SK-N-SH treated with all-trans-retinoic acid at 6 μM for 48 hours (cell line): ENCODE data around the gene PLA2R1.

ENCODE experiments used
- ATAC-seq: fragments of 200-7000 bp; cut with Tn5 transposase; 3 replicates; pipeline ENCODE4 v1.9.1; 2020; ENCODE audit warnings: mild to moderate bottlenecking, moderate library complexity
- BACH2 ChIP-seq: fragments of 250-450 bp; sonication (Bioruptor Pico); IDR thresholded peaks from 2 replicates; pipeline ENCODE4 v1.9.0; 2021; ENCODE audit warnings: mild to moderate bottlenecking, borderline replicate concordance
- CREB5 ChIP-seq: fragments of 250-450 bp; sonication (Bioruptor Pico); IDR thresholded peaks from 2 replicates; pipeline ENCODE4 v1.5.1; 2020; ENCODE audit warnings: low read depth, mild to moderate bottlenecking, moderate library complexity
- CSDC2 ChIP-seq: fragments of 250-450 bp; sonication (Bioruptor Pico); IDR thresholded peaks from 2 replicates; pipeline ENCODE4 v1.5.0; 2020; ENCODE audit warnings: mild to moderate bottlenecking, moderate library complexity
- ESRRG ChIP-seq: fragments of 250-450 bp; sonication (Bioruptor Pico); IDR thresholded peaks from 2 replicates; pipeline ENCODE4 v1.6.1; 2021; ENCODE audit warnings: mild to moderate bottlenecking
- GLIS3 ChIP-seq: fragments of 250-450 bp; sonication (Bioruptor Pico); IDR thresholded peaks from 2 replicates; pipeline ENCODE4 v1.5.0; 2020; ENCODE audit warnings: mild to moderate bottlenecking, moderate library complexity
- ISL1 ChIP-seq: fragments of 250-450 bp; sonication (Bioruptor Pico); IDR thresholded peaks from 2 replicates; pipeline ENCODE4 v2.1.2; 2022; ENCODE audit warnings: mild to moderate bottlenecking, moderate library complexity
- OSR1 ChIP-seq: fragments of 250-450 bp; sonication (Bioruptor Pico); IDR thresholded peaks from 2 replicates; pipeline ENCODE4 v1.8.0; 2022; ENCODE audit warnings: moderate library complexity, mild to moderate bottlenecking, inconsistent platforms
- PATZ1 ChIP-seq: fragments of 250-450 bp; sonication (Bioruptor Pico); IDR thresholded peaks from 2 replicates; pipeline ENCODE4 v1.8.0; 2020; ENCODE audit warnings: mild to moderate bottlenecking, moderate library complexity, borderline replicate concordance
- POU6F1 ChIP-seq: fragments of 250-450 bp; sonication (Bioruptor Pico); IDR thresholded peaks from 2 replicates; pipeline ENCODE4 v1.8.0; 2021; ENCODE audit warnings: low read depth, mild to moderate bottlenecking, moderate library complexity, borderline replicate concordance
- PPARA ChIP-seq: fragments of 250-450 bp; sonication (Bioruptor Pico); IDR thresholded peaks from 2 replicates; pipeline ENCODE4 v1.5.0; 2020; ENCODE audit warnings: mild to moderate bottlenecking, borderline replicate concordance
- RARB ChIP-seq: fragments of 250-450 bp; sonication (Bioruptor Pico); IDR thresholded peaks from 2 replicates; pipeline ENCODE4 v1.8.0; 2021; ENCODE audit warnings: mild to moderate bottlenecking, moderate library complexity
- SNAI2 ChIP-seq: fragments of 250-450 bp; sonication (Bioruptor Pico); IDR thresholded peaks from 2 replicates; pipeline ENCODE4 v1.5.0; 2020; ENCODE audit warnings: mild to moderate bottlenecking, moderate library complexity
- TCF4 ChIP-seq: fragments of 250-450 bp; sonication (Bioruptor Pico); IDR thresholded peaks from 2 replicates; pipeline ENCODE4 v1.8.0; 2021; ENCODE audit warnings: mild to moderate bottlenecking, moderate library complexity, borderline replicate concordance
- TOX ChIP-seq: fragments of 250-450 bp; sonication (Bioruptor Pico); IDR thresholded peaks from 2 replicates; pipeline ENCODE4 v1.8.0; 2021; ENCODE audit warnings: mild to moderate bottlenecking, moderate library complexity, borderline replicate concordance
- ZC3H10 ChIP-seq: fragments of 250-450 bp; sonication (Bioruptor Pico); IDR thresholded peaks from 2 replicates; pipeline ENCODE4 v1.5.1; 2021; ENCODE audit warnings: mild to moderate bottlenecking, moderate library complexity
- ZFP3 ChIP-seq: fragments of 250-450 bp; sonication (Bioruptor Pico); IDR thresholded peaks from 2 replicates; pipeline ENCODE4 v1.5.0; 2020; ENCODE audit warnings: mild to moderate bottlenecking, moderate library complexity
- ZFP30 ChIP-seq: fragments of 450-650 bp; formaldehyde crosslinking; IDR thresholded peaks from 2 replicates; pipeline ENCODE4 v1.5.0; 2022; ENCODE audit warnings: mild to moderate bottlenecking, moderate library complexity
- ZNF565 ChIP-seq: fragments of 450-650 bp; formaldehyde crosslinking; conservative IDR thresholded peaks from 2 replicates; pipeline ENCODE4 v1.5.0; 2020; ENCODE audit warnings: low read depth, mild to moderate bottlenecking, moderate library complexity
- ZNF70 ChIP-seq: fragments of 450-650 bp; formaldehyde crosslinking; IDR thresholded peaks from 2 replicates; pipeline ENCODE4 v1.5.0; 2020; ENCODE audit warnings: mild to moderate bottlenecking, moderate library complexity
- ZNF8 ChIP-seq: fragments of 450-650 bp; formaldehyde crosslinking; IDR thresholded peaks from 2 replicates; pipeline ENCODE4 v1.5.0; 2020; ENCODE audit warnings: mild to moderate bottlenecking, moderate library complexity
- TF ChIP-seq, protein P1 (sequence below): fragments of 250-450 bp; sonication (Bioruptor Pico); IDR thresholded peaks from 2 replicates; pipeline ENCODE4 v1.5.1; 2021; ENCODE audit warnings: mild to moderate bottlenecking, moderate library complexity

PLA2R1 gene

DNA sequence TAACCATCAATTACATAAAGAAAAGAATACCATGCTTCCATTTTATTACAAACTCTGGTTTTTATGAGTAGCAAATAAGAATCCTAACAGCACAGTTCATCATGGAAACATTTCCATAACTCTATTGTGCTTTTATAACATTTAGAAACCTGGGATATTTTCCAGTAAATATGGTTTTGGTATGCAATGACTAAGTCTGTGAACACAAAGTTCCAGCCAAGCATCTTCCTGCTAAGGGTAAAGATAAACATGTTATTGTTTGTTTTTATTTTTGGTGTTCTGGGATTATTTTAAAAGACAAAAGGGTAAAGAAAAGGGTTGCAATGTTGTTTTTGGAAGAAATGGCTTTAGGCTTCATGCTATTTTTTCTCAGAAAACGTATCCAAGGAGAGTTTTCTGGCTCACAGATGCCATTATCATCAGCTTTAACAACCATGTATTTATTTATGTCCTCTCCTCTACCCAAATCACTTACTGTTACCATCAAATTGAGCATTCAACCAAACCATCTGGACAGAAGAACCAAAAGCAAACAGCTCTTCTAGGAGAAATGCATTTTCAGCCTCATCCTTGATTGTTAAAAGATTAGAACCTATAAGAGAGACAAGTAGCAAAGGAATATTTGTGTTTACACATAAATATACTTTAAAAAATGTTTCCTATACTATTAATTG is 116.0 kb downstream of the PLA2R1 start:
- ATAC-seq = peak; percentile 74
- TF ChIP-seq ZNF8 (CRISPR knock-in tag) = no peak
- no peak for TF ChIP-seq BACH2 (CRISPR knock-in tag)
- TF ChIP-seq GLIS3 = no peak
- no peak for TF ChIP-seq POU6F1 (CRISPR knock-in tag)
- TF ChIP-seq, protein P1, sequence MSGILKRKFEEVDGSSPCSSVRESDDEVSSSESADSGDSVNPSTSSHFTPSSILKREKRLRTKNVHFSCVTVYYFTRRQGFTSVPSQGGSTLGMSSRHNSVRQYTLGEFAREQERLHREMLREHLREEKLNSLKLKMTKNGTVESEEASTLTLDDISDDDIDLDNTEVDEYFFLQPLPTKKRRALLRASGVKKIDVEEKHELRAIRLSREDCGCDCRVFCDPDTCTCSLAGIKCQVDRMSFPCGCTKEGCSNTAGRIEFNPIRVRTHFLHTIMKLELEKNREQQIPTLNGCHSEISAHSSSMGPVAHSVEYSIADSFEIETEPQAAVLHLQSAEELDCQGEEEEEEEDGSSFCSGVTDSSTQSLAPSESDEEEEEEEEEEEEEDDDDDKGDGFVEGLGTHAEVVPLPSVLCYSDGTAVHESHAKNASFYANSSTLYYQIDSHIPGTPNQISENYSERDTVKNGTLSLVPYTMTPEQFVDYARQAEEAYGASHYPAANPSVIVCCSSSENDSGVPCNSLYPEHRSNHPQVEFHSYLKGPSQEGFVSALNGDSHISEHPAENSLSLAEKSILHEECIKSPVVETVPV (CRISPR knock-in tag) = no peak
- TF ChIP-seq ZNF565 (CRISPR knock-in tag) = no peak
- 0 out of 2 replicates have a peak, but pooled peaks have one; percentile 4 for TF ChIP-seq TOX
- TF ChIP-seq ESRRG (CRISPR knock-in tag) = no peak
- no peak for TF ChIP-seq ISL1 (CRISPR knock-in tag)

- no peak for ATAC-seq
- TF ChIP-seq ZFP3 (CRISPR knock-in tag) (no peak), POU6F1 (CRISPR knock-in tag) (no peak), ZNF565 (CRISPR knock-in tag) (no peak), PATZ1 (CRISPR knock-in tag) (no peak), TCF4 (CRISPR knock-in tag) (no peak), ZFP30 (CRISPR knock-in tag) (no peak), ZNF8 (CRISPR knock-in tag) (no peak), GLIS3 (no peak), ESRRG (CRISPR knock-in tag) (no peak), OSR1 (CRISPR knock-in tag) (no peak), CREB5 (no peak)
- TF ChIP-seq, protein P1 (CRISPR knock-in tag) = no peak
Measured at GRCh38 chr2:159944874-159945273, 117.5 kb downstream of the PLA2R1 start.

DNA sequence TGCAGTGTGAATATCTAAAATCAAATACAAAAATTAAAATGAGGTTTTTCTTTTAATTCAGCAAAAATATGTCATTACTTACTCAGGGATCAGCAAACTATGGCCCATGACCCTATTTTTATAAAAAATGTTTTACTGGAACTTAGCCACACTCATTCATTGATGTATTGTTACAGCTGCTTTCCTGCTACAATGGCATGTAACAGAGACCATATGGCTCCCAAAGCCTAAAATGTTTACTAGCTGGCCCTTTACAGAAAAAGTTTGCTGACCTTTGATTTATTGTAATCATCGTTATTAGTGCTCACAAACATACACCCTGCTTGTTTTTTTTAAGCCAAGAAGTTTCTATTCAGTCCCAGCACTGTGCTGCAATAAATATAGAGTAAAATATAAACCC is 120.3 kb downstream of the PLA2R1 start:
- TF ChIP-seq SNAI2 (CRISPR knock-in tag) (no peak), ISL1 (CRISPR knock-in tag) (0 out of 2 replicates have a peak, but pooled peaks have one; percentile 20)
- TF ChIP-seq, all 23 proteins: peak for 1
- ATAC-seq = peak; percentile 29; the same call in 1 of the 3 replicates

DNA sequence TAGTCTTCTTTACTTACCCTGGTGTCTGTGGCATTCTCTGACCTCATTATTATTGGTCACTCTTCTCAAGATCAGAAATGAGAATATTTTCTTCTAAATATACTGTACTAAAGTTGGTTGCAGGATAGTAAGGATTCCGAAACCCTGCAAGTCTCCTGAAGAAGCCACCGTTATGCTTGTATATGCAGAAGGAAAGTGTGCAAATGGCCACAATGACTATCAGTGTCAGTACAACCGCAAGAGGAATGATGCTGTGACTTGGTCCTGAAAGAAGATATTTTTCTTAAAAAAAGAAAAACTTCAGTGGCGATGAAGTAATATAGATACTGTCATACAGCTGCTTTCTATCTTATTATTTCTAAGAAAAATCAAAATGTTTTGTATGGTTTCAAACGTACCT is 120.7 kb downstream of the PLA2R1 start:
- ATAC-seq = no peak
- TF ChIP-seq RARB (no peak), ZC3H10 (CRISPR knock-in tag) (no peak), TCF4 (CRISPR knock-in tag) (no peak), POU6F1 (CRISPR knock-in tag) (no peak), ZNF8 (CRISPR knock-in tag) (no peak), ISL1 (CRISPR knock-in tag) (no peak), BACH2 (CRISPR knock-in tag) (no peak), ZNF565 (CRISPR knock-in tag) (no peak), ZFP30 (CRISPR knock-in tag) (no peak), OSR1 (CRISPR knock-in tag) (no peak), ESRRG (CRISPR knock-in tag) (no peak), ZNF70 (CRISPR knock-in tag) (no peak), PPARA (CRISPR knock-in tag) (no peak), GLIS3 (no peak), CSDC2 (no peak)
- TF ChIP-seq, protein P1 (CRISPR knock-in tag) = no peak
